ENCODE data around the gene ZFYVE16. TPM values are rescaled to one million over a fixed set of nuclear protein-coding genes. Genes with fewer than 3 reads are reported as not detected.
"Not testable (repeated sequence)": the region's sequence is repeated elsewhere in the genome, so short reads cannot be mapped to it uniquely, and the experiment has no call there.

The ZFYVE16 gene
- total and polyA plus RNA-seq, 4 donors = 6.0 to 26.3 (median 11.6) TPM

GRCh38 chr5:80389580-80389979, 18.3 kb upstream of the ZFYVE16 start:
- no peak overlapping the region for H3K4me3 ChIP-seq (ENCODE audit: low read depth in 1 of 3, low read length in 3 of 3)
- DNase-seq (ENCODE audit: low spot score) = no peak
- no peaks in the 10 kb centered on the region for H3K9me3 ChIP-seq (ENCODE audit: control insufficient read depth in 4 of 4, low read length in 3 of 4)

GRCh38 chr5:80390413-80390812, 17.5 kb upstream of the ZFYVE16 start:
- not testable (repeated sequence) for H3K27ac ChIP-seq (ENCODE audit: low read depth in 1 of 2, low read length in 2 of 2); H3K27me3 ChIP-seq (ENCODE audit: control insufficient read depth in 4 of 4, insufficient read depth in 4 of 4, low read length in 3 of 4); DNase-seq (ENCODE audit: low spot score); H3K4me1 ChIP-seq (ENCODE audit: control insufficient read depth in 4 of 4, insufficient read depth in 4 of 4, low read length in 3 of 4); H3K9ac ChIP-seq (ENCODE audit: low read depth in 1 of 2, low read length in 2 of 2); H3K36me3 ChIP-seq (ENCODE audit: control insufficient read depth in 4 of 4, insufficient read depth in 3 of 4, low read depth in 1 of 4, low read length in 3 of 4); H3K4me3 ChIP-seq (ENCODE audit: low read depth in 1 of 3, low read length in 3 of 3); H3K9me3 ChIP-seq (ENCODE audit: control insufficient read depth in 4 of 4, low read length in 3 of 4)
- 78% methylated on average over 3 of the region's 3 CpGs for WGBS

More at GRCh38 chr5:80389580-80389979, 18.3 kb upstream of the ZFYVE16 start:
- Histone ChIP-seq H3K4me1 (ENCODE audit: control insufficient read depth in 4 of 4, insufficient read depth in 4 of 4, low read length in 3 of 4) (no peaks in the 10 kb centered on the region), H3K27ac (ENCODE audit: low read depth in 1 of 2, low read length in 2 of 2) (no peak overlapping the region), H3K9ac (ENCODE audit: low read depth in 1 of 2, low read length in 2 of 2) (no peak overlapping the region), H3K36me3 (ENCODE audit: control insufficient read depth in 4 of 4, insufficient read depth in 3 of 4, low read depth in 1 of 4, low read length in 3 of 4) (no peaks in the 10 kb centered on the region), H3K27me3 (ENCODE audit: control insufficient read depth in 4 of 4, insufficient read depth in 4 of 4, low read length in 3 of 4) (no peaks in the 10 kb centered on the region)
- WGBS = 57% methylated on average over 9 of the region's 9 CpGs
- TF ChIP-seq HNF4G (IDR thresholded peaks at IDR 0.05) (no peak), CTCF (IDR thresholded peaks at IDR 0.05; ENCODE audit: low read depth, low read length, missing input control) (no peak), GABPA (IDR thresholded peaks at IDR 0.05 in 1 of 2, conservative IDR thresholded peaks at IDR 0.05 in 1 of 2) (no peak)

GRCh38 chr5:80391267-80391666, 16.6 kb upstream of the ZFYVE16 start:
- not testable (repeated sequence) for H3K9me3 ChIP-seq (ENCODE audit: control insufficient read depth in 4 of 4, low read length in 3 of 4); H3K36me3 ChIP-seq (ENCODE audit: control insufficient read depth in 4 of 4, insufficient read depth in 3 of 4, low read depth in 1 of 4, low read length in 3 of 4); H3K27ac ChIP-seq (ENCODE audit: low read depth in 1 of 2, low read length in 2 of 2); DNase-seq (ENCODE audit: low spot score); H3K4me3 ChIP-seq (ENCODE audit: low read depth in 1 of 3, low read length in 3 of 3); H3K27me3 ChIP-seq (ENCODE audit: control insufficient read depth in 4 of 4, insufficient read depth in 4 of 4, low read length in 3 of 4); H3K4me1 ChIP-seq (ENCODE audit: control insufficient read depth in 4 of 4, insufficient read depth in 4 of 4, low read length in 3 of 4); H3K9ac ChIP-seq (ENCODE audit: low read depth in 1 of 2, low read length in 2 of 2)

- Histone ChIP-seq H3K27me3 (ENCODE audit: control insufficient read depth in 4 of 4, insufficient read depth in 4 of 4, low read length in 3 of 4) (no peaks in the 10 kb centered on the region), H3K36me3 (ENCODE audit: control insufficient read depth in 4 of 4, insufficient read depth in 3 of 4, low read depth in 1 of 4, low read length in 3 of 4) (no peaks in the 10 kb centered on the region), H3K27ac (ENCODE audit: low read depth in 1 of 2, low read length in 2 of 2) (no peak overlapping the region), H3K4me1 (ENCODE audit: control insufficient read depth in 4 of 4, insufficient read depth in 4 of 4, low read length in 3 of 4) (peaks cover 2 to 20% (median 13%) of the 10 kb centered on the region in 4 donors), H3K4me3 (ENCODE audit: low read depth in 1 of 3, low read length in 3 of 3) (no peak overlapping the region), H3K9ac (ENCODE audit: low read depth in 1 of 2, low read length in 2 of 2) (no peak overlapping the region), H3K9me3 (ENCODE audit: control insufficient read depth in 4 of 4, low read length in 3 of 4) (no peaks in the 10 kb centered on the region)
- WGBS = 91% methylated on average over 1 of the region's 1 CpG
- TF ChIP-seq SP1 (IDR thresholded peaks at IDR 0.05) (no peak), MAX (IDR thresholded peaks at IDR 0.05) (peak; percentile 10)
- no peak for DNase-seq (ENCODE audit: low spot score)
Observed at GRCh38 chr5:80399526-80400239, 8.2 kb upstream of the ZFYVE16 start.

- not testable (repeated sequence) for H3K27ac ChIP-seq (ENCODE audit: low read depth in 1 of 2, low read length in 2 of 2); H3K27me3 ChIP-seq (ENCODE audit: control insufficient read depth in 4 of 4, insufficient read depth in 4 of 4, low read length in 3 of 4); H3K9me3 ChIP-seq (ENCODE audit: control insufficient read depth in 4 of 4, low read length in 3 of 4); H3K4me3 ChIP-seq (ENCODE audit: low read depth in 1 of 3, low read length in 3 of 3); H3K9ac ChIP-seq (ENCODE audit: low read depth in 1 of 2, low read length in 2 of 2); H3K36me3 ChIP-seq (ENCODE audit: control insufficient read depth in 4 of 4, insufficient read depth in 3 of 4, low read depth in 1 of 4, low read length in 3 of 4); DNase-seq (ENCODE audit: low spot score)
- H3K4me1 ChIP-seq (ENCODE audit: control insufficient read depth in 4 of 4, insufficient read depth in 4 of 4, low read length in 3 of 4) = peaks cover 3 to 20% (median 14%) of the 10 kb centered on the region in 4 donors
- 98% methylated on average over 1 of the region's 1 CpG for WGBS
Observed at GRCh38 chr5:80400368-80400767, 7.5 kb upstream of the ZFYVE16 start.

All from liver (tissue), 9 donors.